Nephron (organoid): ENCODE data around the gene GLCCI1.

ENCODE experiments used
- H3K27ac Mint-ChIP-seq, 3 experiments: 2 replicates each; pipeline ENCODE4 v1.8.0; 2020; ENCODE audit warnings: mixed read lengths in 3 of 3, mild to moderate bottlenecking in 2 of 3, moderate library complexity in 1 of 3
- H3K27me3 Mint-ChIP-seq: 2 replicates; pipeline ENCODE4 v1.8.0; 2021; ENCODE audit warnings: low read depth, mild to moderate bottlenecking, moderate library complexity, mixed read lengths
- H3K36me3 Mint-ChIP-seq: 2 replicates; pipeline ENCODE4 v1.8.0; 2020; ENCODE audit warnings: low read depth, mixed read lengths
- H3K4me1 Mint-ChIP-seq: 2 replicates; pipeline ENCODE4 v1.8.0; 2020; ENCODE audit warnings: mixed read lengths
- H3K4me3 Mint-ChIP-seq, 3 experiments: 2 replicates each; pipeline ENCODE4 v1.8.0; 2020; ENCODE audit warnings: mild to moderate bottlenecking in 3 of 3, mixed read lengths in 3 of 3, moderate library complexity in 2 of 3
- H3K9me3 Mint-ChIP-seq: 2 replicates; pipeline ENCODE4 v1.8.0; 2020; ENCODE audit warnings: mixed read lengths
- CTCF ChIP-seq, 3 experiments: fragments of 200-600 bp; sonication (generic); IDR thresholded peaks; one replicate each; pipeline ENCODE4 v1.5.0; 2021; ENCODE audit warnings: antibody characterized with exemption in 3 of 3; ENCODE audit not compliant: unreplicated experiment in 3 of 3

Gene GLCCI1

GRCh38 chr7:8126601-8127167 lies 158.1 kb downstream of the GLCCI1 start:
- H3K9me3 Mint-ChIP-seq: no peaks in the 10 kb centered on the region
- TF ChIP-seq CTCF (IDR thresholded peaks at IDR 0.05; ENCODE audit: unreplicated experiment in 3 of 3): no peak
- H3K4me1 Mint-ChIP-seq: no peaks in the 10 kb centered on the region
- no peak overlapping the region for H3K27ac Mint-ChIP-seq
- no peaks in the 10 kb centered on the region for H3K36me3 Mint-ChIP-seq
- peaks cover 4% of the 10 kb centered on the region for H3K27me3 Mint-ChIP-seq
- H3K4me3 Mint-ChIP-seq: no peak overlapping the region

GRCh38 chr7:8128449-8129317 lies 160.1 kb downstream of the GLCCI1 start:
- H3K27ac Mint-ChIP-seq: no peak overlapping the region
- no peaks in the 10 kb centered on the region for H3K4me1 Mint-ChIP-seq
- H3K4me3 Mint-ChIP-seq: no peak overlapping the region
- H3K9me3 Mint-ChIP-seq: no peaks in the 10 kb centered on the region
- H3K36me3 Mint-ChIP-seq: no peaks in the 10 kb centered on the region
- TF ChIP-seq CTCF (IDR thresholded peaks at IDR 0.05; ENCODE audit: unreplicated experiment in 3 of 3): no peak
- peaks cover 4% of the 10 kb centered on the region for H3K27me3 Mint-ChIP-seq

GRCh38 chr7:8129318-8129659 lies 160.7 kb downstream of the GLCCI1 start:
- peaks cover 4% of the 10 kb centered on the region for H3K27me3 Mint-ChIP-seq
- no peak overlapping the region for H3K4me3 Mint-ChIP-seq
- TF ChIP-seq CTCF (IDR thresholded peaks at IDR 0.05; ENCODE audit: unreplicated experiment in 3 of 3): no peak
- peaks cover 4% of the 10 kb centered on the region for H3K4me1 Mint-ChIP-seq
- no peak overlapping the region for H3K27ac Mint-ChIP-seq
- no peaks in the 10 kb centered on the region for H3K36me3 Mint-ChIP-seq
- no peaks in the 10 kb centered on the region for H3K9me3 Mint-ChIP-seq

- TF ChIP-seq CTCF (IDR thresholded peaks at IDR 0.05; ENCODE audit: unreplicated experiment in 3 of 3): no peak
- H3K9me3 Mint-ChIP-seq: no peaks in the 10 kb centered on the region
- H3K27me3 Mint-ChIP-seq: no peaks in the 10 kb centered on the region
- H3K36me3 Mint-ChIP-seq: no peaks in the 10 kb centered on the region
- no peak overlapping the region for H3K27ac Mint-ChIP-seq
- peaks cover 6% of the 10 kb centered on the region for H3K4me1 Mint-ChIP-seq
- no peak overlapping the region for H3K4me3 Mint-ChIP-seq
Observed at GRCh38 chr7:8130663-8131062, 162.1 kb downstream of the GLCCI1 start.

GRCh38 chr7:8131694-8132605 lies 163.4 kb downstream of the GLCCI1 start:
- peaks cover 6% of the 10 kb centered on the region for H3K4me1 Mint-ChIP-seq
- peak overlapping the region in 1 of 3 experiments; percentile 86 for H3K27ac Mint-ChIP-seq
- no peak for TF ChIP-seq CTCF (IDR thresholded peaks at IDR 0.05; ENCODE audit: unreplicated experiment in 3 of 3)
- no peaks in the 10 kb centered on the region for H3K36me3 Mint-ChIP-seq
- H3K27me3 Mint-ChIP-seq: no peaks in the 10 kb centered on the region
- no peaks in the 10 kb centered on the region for H3K9me3 Mint-ChIP-seq
- H3K4me3 Mint-ChIP-seq: no peak overlapping the region
